Endothelial cell of umbilical vein (primary cell): ENCODE data around the gene CSNK1G1. TPM values are rescaled to one million over a fixed set of nuclear protein-coding genes. Genes with fewer than 3 reads are reported as not detected.

Experiments used
- BruUV-seq: library from RNA; stranded (reverse); fragments of 400-500 nt; replicated peaks from 2 replicates; lab custom pipeline; 2021; lab: Mats Ljungman, UMichigan
- CTCF ChIA-PET: fragments of 300-600, 350-600 bp; sonication (Branson Sonifier 250); formaldehyde crosslinking; loops from one replicate; lab custom pipeline; 2021; ENCODE audit warnings: antibody characterized with exemption, inconsistent platforms; lab: Charles Lee
- POLR2A ChIA-PET: fragments of 300-600, 350-600 bp; sonication (Branson Sonifier 250); formaldehyde crosslinking; loops from one replicate; lab custom pipeline; 2021; ENCODE audit warnings: antibody characterized with exemption, inconsistent platforms; lab: Charles Lee
- DNase-seq: peaks from one replicate; pipeline ENCODE4 v3.0.0-alpha.2; 2011; ENCODE audit warnings: low read depth, low spot score
- FAIRE-seq: peaks from 2 replicates; lab custom pipeline; 2011; peaks lifted over from hg19 to GRCh38; lab: Jason Lieb, UNC
- H2AFZ ChIP-seq: 2 replicates; pipeline ENCODE4 v1.6.0; 2012; ENCODE audit warnings: low read depth, low read length, control low read depth, inconsistent platforms
- H3K27ac ChIP-seq: 2 replicates; pipeline ENCODE4 v1.5.1; 2011; ENCODE audit warnings: low read depth, mild to moderate bottlenecking, control low read depth, low read length, moderate library complexity; ENCODE audit not compliant: insufficient read depth
- H3K27me3 ChIP-seq, 2 experiments: 2 replicates each; pipeline versions ENCODE4 v1.6.0 to v1.6.1; 2011; ENCODE audit warnings: low read length in 2 of 2, mixed read lengths in 1 of 2; ENCODE audit not compliant: control insufficient read depth in 2 of 2, insufficient read depth in 2 of 2
- H3K36me3 ChIP-seq, 2 experiments: 2 replicates in 1 of 2; 3 replicates in 1 of 2; pipeline ENCODE4 v1.5.1; 2011; ENCODE audit warnings: low read length in 2 of 2, mild to moderate bottlenecking in 1 of 2, moderate library complexity in 1 of 2; ENCODE audit not compliant: control insufficient read depth in 2 of 2, insufficient read depth in 2 of 2; ENCODE audit errors: extremely low read depth in 1 of 2
- H3K4me1 ChIP-seq: 3 replicates; pipeline ENCODE4 v1.5.1; 2011; ENCODE audit warnings: mild to moderate bottlenecking, low read length; ENCODE audit not compliant: control insufficient read depth, insufficient read depth; ENCODE audit errors: extremely low read depth
- H3K4me2 ChIP-seq: 2 replicates; pipeline ENCODE4 v1.6.1; 2011; ENCODE audit warnings: low read length, control low read depth, mixed read lengths; ENCODE audit not compliant: insufficient read depth
- H3K4me3 ChIP-seq, 3 experiments: fragments of 200-600 bp in 1 of 3; sonication (generic), shearing (Covaris generic) in 1 of 3; replicated peaks in 1 of 3; 2 replicates each; pipeline ENCODE4 v1.5.1; 2011 to 2016; ENCODE audit warnings: control low read depth in 3 of 3, low read length in 3 of 3, mild to moderate bottlenecking in 2 of 3, inconsistent platforms in 1 of 3, low read depth in 1 of 3, moderate library complexity in 1 of 3; ENCODE audit not compliant: insufficient read depth in 1 of 3
- H3K79me2 ChIP-seq: 2 replicates; pipeline ENCODE4 v1.6.0; 2012; ENCODE audit warnings: low read length, inconsistent platforms; ENCODE audit not compliant: control insufficient read depth, insufficient read depth
- H3K9ac ChIP-seq: replicated peaks from 2 replicates; pipeline ENCODE3; 2011; ENCODE audit warnings: low read length, control low read depth; ENCODE audit not compliant: insufficient read depth; ENCODE audit errors: extremely low read depth
- H3K9me1 ChIP-seq: replicated peaks from 3 replicates; pipeline ENCODE4 v1.6.0; 2011; ENCODE audit warnings: mild to moderate bottlenecking, low read length; ENCODE audit not compliant: control insufficient read depth, insufficient read depth; ENCODE audit errors: extremely low read depth
- H3K9me3 ChIP-seq: replicated peaks from 2 replicates; pipeline ENCODE4 v1.5.1; 2012; ENCODE audit warnings: low read length, inconsistent platforms; ENCODE audit not compliant: control insufficient read depth, insufficient read depth
- H4K20me1 ChIP-seq: replicated peaks from 2 replicates; pipeline ENCODE3; 2011; ENCODE audit warnings: mild to moderate bottlenecking, low read length; ENCODE audit not compliant: control insufficient read depth, insufficient read depth; ENCODE audit errors: extremely low read depth
- EZH2 ChIP-seq: IDR thresholded peaks from 2 replicates; pipeline ENCODE4 v1.6.1; 2012; ENCODE audit warnings: borderline replicate concordance, low read depth, mild to moderate bottlenecking, moderate library complexity, low read length, inconsistent platforms; ENCODE audit not compliant: severe bottlenecking
- FOS ChIP-seq: IDR thresholded peaks from 2 replicates; pipeline ENCODE4 v1.6.1; 2011; ENCODE audit warnings: mild to moderate bottlenecking, low read length, moderate library complexity, borderline replicate concordance; ENCODE audit not compliant: insufficient read depth
- GATA2 ChIP-seq: IDR thresholded peaks from 2 replicates; pipeline ENCODE4 v1.7.0; 2011; ENCODE audit warnings: low read depth, mild to moderate bottlenecking, moderate library complexity, mixed read lengths, low read length; ENCODE audit not compliant: insufficient read length, insufficient read depth
- JUN ChIP-seq: IDR thresholded peaks from 2 replicates; pipeline ENCODE4 v1.6.1; 2011; ENCODE audit warnings: borderline replicate concordance, low read depth; ENCODE audit not compliant: insufficient read length, insufficient read depth
- MYC ChIP-seq: IDR thresholded peaks from one replicate; pipeline ENCODE4 v1.6.1; 2011; ENCODE audit warnings: mild to moderate bottlenecking, low read depth, low read length
- POLR2A ChIP-seq: IDR thresholded peaks from 2 replicates; pipeline ENCODE4 v1.6.1; 2012; ENCODE audit warnings: low read depth, mild to moderate bottlenecking, control low read depth, low read length
- POLR2AphosphoS5 ChIP-seq: IDR thresholded peaks from 2 replicates; pipeline ENCODE4 v1.6.1; 2012; ENCODE audit warnings: low read depth, mild to moderate bottlenecking, control low read depth, low read length, moderate library complexity; ENCODE audit not compliant: insufficient read depth
- dilution Hi-C: fragments of 300-500 bp; cut with MboI; formaldehyde crosslinking; loops from one replicate; pipeline ENCODE4 v1.15.0; 2019; ENCODE audit warnings: low sequenced_read_pairs; ENCODE audit not compliant: extremely low pct_ligation_motif_present
- intact Hi-C: fragments of 100-400 bp; cut with micrococcal nuclease; formaldehyde crosslinking; loops from one replicate; pipeline ENCODE4 v1.10.0; 2022
- polyA plus RNA-seq, 4 experiments: library from polyadenylated mRNA; depleted of rRNA in 3 of 4; stranded (reverse) in 3 of 4; unstranded in 1 of 4; fragments of >200 nt; gene quantifications; 2 replicates each; pipeline versions ENCODE4 v1.2.1 to v1.2.3, GENCODE V29; 2011 to 2012; ENCODE audit warnings: missing spikeins in 1 of 4
- total RNA-seq: library from RNA; stranded (reverse); gene quantifications from 2 replicates; pipeline ENCODE4 v1.2.3, GENCODE V29; 2021
- TF ChIP-seq, protein P1 (sequence below): IDR thresholded peaks from 2 replicates; pipeline ENCODE4 v1.6.1; 2011; ENCODE audit not compliant: insufficient read depth, insufficient read length
- TF ChIP-seq, protein P2 (sequence below), 2 donors: IDR thresholded peaks; 1 replicate in 1 of 2; 2 replicates in 1 of 2; pipeline ENCODE4 v1.5.1; 2011; ENCODE audit warnings: low read length in 2 of 2, mild to moderate bottlenecking in 2 of 2, moderate library complexity in 2 of 2, control low read depth in 1 of 2, inconsistent platforms in 1 of 2, low read depth in 1 of 2; ENCODE audit not compliant: insufficient read depth in 1 of 2; ENCODE audit errors: extremely low read depth in 1 of 2

CSNK1G1 gene
- total and polyA plus RNA-seq, 2 donors (not counting 3 experiments of a cell fraction or from before 2014, with no cell fraction given): 9.0 to 31.7 TPM

DNA sequence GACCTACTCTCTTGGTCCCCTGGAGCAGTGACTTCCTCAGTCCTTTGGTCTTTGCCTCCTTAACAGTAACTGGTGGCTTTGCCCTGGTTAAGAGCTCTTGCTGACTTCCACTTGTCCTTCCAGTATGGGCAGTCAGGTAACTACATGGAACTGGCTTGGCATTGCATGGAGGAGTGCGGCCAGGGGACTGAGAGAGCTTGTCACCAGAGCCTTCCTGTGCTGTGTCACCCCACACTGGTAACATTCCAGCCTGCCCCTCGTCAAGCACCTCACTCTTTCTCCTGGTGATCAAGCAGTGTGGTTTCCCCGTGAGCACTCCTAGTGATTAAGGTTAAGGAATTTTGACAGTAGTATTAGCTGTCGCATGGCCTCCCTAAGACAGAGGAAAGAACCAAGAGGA lies 223.8 kb downstream of the CSNK1G1 start:
- intact Hi-C loops (no loop called here), dilution Hi-C loops (no loop called here)
- Histone ChIP-seq H3K9me3 (no peaks in the 10 kb centered on the region), H3K79me2 (no peaks in the 10 kb centered on the region), H3K36me3 (peaks cover 17 to 69% of the 10 kb centered on the region in 2 experiments), H4K20me1 (no peaks in the 10 kb centered on the region), H2AFZ (no peak overlapping the region), H3K9me1 (no peaks in the 10 kb centered on the region), H3K4me1 (no peaks in the 10 kb centered on the region), H3K9ac (no peak overlapping the region), H3K4me2 (no peak overlapping the region), H3K27ac (no peak overlapping the region), H3K27me3 (no peaks in the 10 kb centered on the region), H3K4me3 (no peak overlapping the region)
- ChIA-PET CTCF (interaction anchor here (1.1 to 3.2 kb wide), 3 partner anchors 9 to 22 kb away, joined by 3 to 17 read pairs (median 5); no protein-coding TSS in a partner anchor), POLR2A (no interaction called here)
- TF ChIP-seq GATA2: no peak
- no peak for TF ChIP-seq POLR2AphosphoS5
- DNase-seq (no peak), FAIRE-seq (no peak)
- BruUV-seq: no TSS peak

DNA sequence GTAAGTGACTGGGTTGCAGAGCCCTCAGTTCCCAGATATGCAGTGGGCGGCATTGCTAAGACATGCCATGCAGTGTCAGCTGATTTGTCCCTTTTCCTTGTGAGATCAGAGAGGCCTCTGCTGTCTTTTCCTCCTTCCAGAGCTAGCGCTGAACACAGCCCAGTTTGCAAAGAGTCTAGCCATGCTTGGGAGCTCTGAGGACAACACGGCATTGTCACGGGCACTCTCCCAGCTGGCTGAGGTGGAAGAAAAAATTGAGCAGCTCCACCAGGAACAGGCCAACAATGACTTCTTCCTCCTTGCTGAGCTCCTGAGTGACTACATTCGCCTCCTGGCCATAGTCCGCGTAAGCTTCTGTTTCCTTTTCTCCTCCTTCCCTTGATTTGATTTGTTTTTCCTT lies 224.4 kb downstream of the CSNK1G1 start:
- POLR2A ChIA-PET: no interaction called here
- no peak overlapping the region for H3K27ac ChIP-seq
- no peaks in the 10 kb centered on the region for H3K27me3 ChIP-seq

More for the DNA sequence above, 224.4 kb downstream of the CSNK1G1 start:
- DNase-seq: no peak
- Histone ChIP-seq H3K9me1 (no peaks in the 10 kb centered on the region), H3K79me2 (no peaks in the 10 kb centered on the region), H3K4me2 (no peak overlapping the region), H4K20me1 (no peaks in the 10 kb centered on the region), H3K9ac (no peak overlapping the region), H3K36me3 (peaks cover 17 to 64% of the 10 kb centered on the region in 2 experiments), H3K4me3 (no peak overlapping the region), H3K9me3 (no peaks in the 10 kb centered on the region), H2AFZ (no peak overlapping the region), H3K4me1 (no peaks in the 10 kb centered on the region)
- dilution Hi-C loops (no loop called here), intact Hi-C loops (no loop called here)
- CTCF ChIA-PET: interaction anchor here (1.1 to 3.2 kb wide), 4 partner anchors 9 to 22 kb away, joined by 3 to 17 read pairs (median 6); no protein-coding TSS in a partner anchor
- TF ChIP-seq JUN (no peak), FOS (no peak), POLR2AphosphoS5 (no peak), POLR2A (no peak), GATA2 (no peak), EZH2 (no peak), MYC (no peak)
- TF ChIP-seq, protein P1, sequence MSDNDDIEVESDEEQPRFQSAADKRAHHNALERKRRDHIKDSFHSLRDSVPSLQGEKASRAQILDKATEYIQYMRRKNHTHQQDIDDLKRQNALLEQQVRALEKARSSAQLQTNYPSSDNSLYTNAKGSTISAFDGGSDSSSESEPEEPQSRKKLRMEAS: no peak
- TF ChIP-seq, protein P2, sequence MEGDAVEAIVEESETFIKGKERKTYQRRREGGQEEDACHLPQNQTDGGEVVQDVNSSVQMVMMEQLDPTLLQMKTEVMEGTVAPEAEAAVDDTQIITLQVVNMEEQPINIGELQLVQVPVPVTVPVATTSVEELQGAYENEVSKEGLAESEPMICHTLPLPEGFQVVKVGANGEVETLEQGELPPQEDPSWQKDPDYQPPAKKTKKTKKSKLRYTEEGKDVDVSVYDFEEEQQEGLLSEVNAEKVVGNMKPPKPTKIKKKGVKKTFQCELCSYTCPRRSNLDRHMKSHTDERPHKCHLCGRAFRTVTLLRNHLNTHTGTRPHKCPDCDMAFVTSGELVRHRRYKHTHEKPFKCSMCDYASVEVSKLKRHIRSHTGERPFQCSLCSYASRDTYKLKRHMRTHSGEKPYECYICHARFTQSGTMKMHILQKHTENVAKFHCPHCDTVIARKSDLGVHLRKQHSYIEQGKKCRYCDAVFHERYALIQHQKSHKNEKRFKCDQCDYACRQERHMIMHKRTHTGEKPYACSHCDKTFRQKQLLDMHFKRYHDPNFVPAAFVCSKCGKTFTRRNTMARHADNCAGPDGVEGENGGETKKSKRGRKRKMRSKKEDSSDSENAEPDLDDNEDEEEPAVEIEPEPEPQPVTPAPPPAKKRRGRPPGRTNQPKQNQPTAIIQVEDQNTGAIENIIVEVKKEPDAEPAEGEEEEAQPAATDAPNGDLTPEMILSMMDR (IDR thresholded peaks at IDR 0.05; ENCODE audit: extremely low read depth in 1 of 2, insufficient read depth in 1 of 2, low read depth in 1 of 2, low read length in 2 of 2): no peak
- BruUV-seq: no TSS peak
- FAIRE-seq: no peak
